WI38 (cell line): ENCODE measurements around the gene WNT2.

Experiments
- H3K4me3 ChIP-seq: 2 replicates; pipeline ENCODE4 v1.5.1; 2011; ENCODE audit warnings: low read depth, mild to moderate bottlenecking, control low read depth, low read length
- CTCF ChIP-seq: IDR thresholded peaks from 2 replicates; pipeline ENCODE4 v1.5.1; 2012; ENCODE audit warnings: low read depth, mild to moderate bottlenecking, control low read depth, low read length

WNT2 gene

GRCh38 chr7:117347962-117348672 is 25.3 kb upstream of the WNT2 start:
- TF ChIP-seq CTCF, result no peak
- H3K4me3 ChIP-seq, result no peak overlapping the region

- no peak for TF ChIP-seq CTCF
- H3K4me3 ChIP-seq, result no peak overlapping the region
These were observed 24.6 kb upstream of the WNT2 start for GRCh38 chr7:117347480-117347879.

- TF ChIP-seq CTCF, result no peak
- no peak overlapping the region for H3K4me3 ChIP-seq
These were observed 23.3 kb upstream of the WNT2 start for GRCh38 chr7:117346161-117346560.

- no peak for TF ChIP-seq CTCF
- no peak overlapping the region for H3K4me3 ChIP-seq
These were observed 15.2 kb upstream of the WNT2 start for GRCh38 chr7:117338020-117338419.

GRCh38 chr7:117333168-117333567 is 10.3 kb upstream of the WNT2 start:
- H3K4me3 ChIP-seq, result no peak overlapping the region
- no peak for TF ChIP-seq CTCF

GRCh38 chr7:117332031-117332430 is 9.2 kb upstream of the WNT2 start:
- no peak for TF ChIP-seq CTCF

GRCh38 chr7:117325836-117326235 is 3.0 kb upstream of the WNT2 start:
- TF ChIP-seq CTCF, result no peak
- no peak overlapping the region for H3K4me3 ChIP-seq

More at GRCh38 chr7:117332031-117332430, 9.2 kb upstream of the WNT2 start:
- no peak overlapping the region for H3K4me3 ChIP-seq
